BLaER1 (cell line): Measurements from ENCODE around the gene ESYT3.

ENCODE experiments used
- H3K27ac ChIP-seq: shearing (Covaris generic); formaldehyde crosslinking; 2 replicates; pipeline ENCODE4 v1.8.1; 2022
- H3K27me3 ChIP-seq: shearing (Covaris generic); formaldehyde crosslinking; 2 replicates; pipeline ENCODE4 v1.8.1; 2022
- H3K36me3 ChIP-seq: shearing (Covaris generic); formaldehyde crosslinking; 2 replicates; pipeline ENCODE4 v1.8.1; 2022
- H3K4me1 ChIP-seq: shearing (Covaris generic); formaldehyde crosslinking; 2 replicates; pipeline ENCODE4 v1.8.1; 2022
- H3K4me2 ChIP-seq: shearing (Covaris generic); formaldehyde crosslinking; 2 replicates; pipeline ENCODE4 v1.8.1; 2022
- H3K4me3 ChIP-seq: shearing (Covaris generic); formaldehyde crosslinking; 2 replicates; pipeline ENCODE4 v1.8.1; 2022
- H3K9ac ChIP-seq: shearing (Covaris generic); formaldehyde crosslinking; 2 replicates; pipeline ENCODE4 v1.8.1; 2022
- H3K9me3 ChIP-seq: shearing (Covaris generic); formaldehyde crosslinking; 2 replicates; pipeline ENCODE4 v1.8.1; 2022
- H4K20me1 ChIP-seq: shearing (Covaris generic); formaldehyde crosslinking; 2 replicates; pipeline ENCODE4 v1.8.1; 2022
- Cebpa-rat ChIP-seq: shearing (Covaris generic); IDR thresholded peaks from 2 replicates; pipeline ENCODE4 v1.8.1; 2022

ESYT3 gene

GRCh38 chr3:138432576-138433240 is 1.7 kb upstream of the ESYT3 start:
- Histone ChIP-seq H3K4me1 (no peaks in the 10 kb centered on the region), H3K27me3 (peaks cover 18% of the 10 kb centered on the region), H3K4me2 (no peak overlapping the region)

GRCh38 chr3:138433892-138434275 is 532 bp upstream of the ESYT3 start:
- Histone ChIP-seq H3K27me3 (peaks cover 18% of the 10 kb centered on the region), H3K4me2 (peak overlapping the region; percentile 17; the same call in 1 of the 2 replicates), H4K20me1 (no peaks in the 10 kb centered on the region), H3K4me1 (no peaks in the 10 kb centered on the region), H3K27ac (no peak overlapping the region), H3K9me3 (peaks cover 17% of the 10 kb centered on the region), H3K4me3 (no peak overlapping the region), H3K9ac (no peak overlapping the region), H3K36me3 (no peaks in the 10 kb centered on the region)
- no peak for TF ChIP-seq Cebpa-rat

More at GRCh38 chr3:138432576-138433240, 1.7 kb upstream of the ESYT3 start:
- Histone ChIP-seq H4K20me1 (no peaks in the 10 kb centered on the region), H3K9ac (no peak overlapping the region), H3K9me3 (peaks cover 17% of the 10 kb centered on the region), H3K36me3 (no peaks in the 10 kb centered on the region), H3K4me3 (no peak overlapping the region), H3K27ac (no peak overlapping the region)
- TF ChIP-seq Cebpa-rat = no peak

GRCh38 chr3:138434875-138435772 is 708 bp downstream of the ESYT3 start:
- Histone ChIP-seq H3K27me3 (peaks cover 18% of the 10 kb centered on the region), H3K9ac (no peak overlapping the region), H3K36me3 (no peaks in the 10 kb centered on the region), H3K4me1 (no peaks in the 10 kb centered on the region), H3K4me3 (0 out of 2 replicates have a peak overlapping the region, but pooled peaks have one; percentile 24), H3K27ac (no peak overlapping the region), H4K20me1 (no peaks in the 10 kb centered on the region), H3K9me3 (peaks cover 17% of the 10 kb centered on the region), H3K4me2 (peak overlapping the region; percentile 17; the same call in 1 of the 2 replicates)
- TF ChIP-seq Cebpa-rat = no peak

- H3K4me3 ChIP-seq = no peak overlapping the region
- H3K4me1 ChIP-seq = no peaks in the 10 kb centered on the region
- H3K27me3 ChIP-seq = peaks cover 18% of the 10 kb centered on the region
- H4K20me1 ChIP-seq = no peaks in the 10 kb centered on the region
- no peak overlapping the region for H3K9ac ChIP-seq
- H3K4me2 ChIP-seq = no peak overlapping the region
- H3K9me3 ChIP-seq = peaks cover 17% of the 10 kb centered on the region
- no peaks in the 10 kb centered on the region for H3K36me3 ChIP-seq
- no peak for TF ChIP-seq Cebpa-rat
- H3K27ac ChIP-seq = no peak overlapping the region
Observed at GRCh38 chr3:138435840-138436239, 1.4 kb downstream of the ESYT3 start.

GRCh38 chr3:138437281-138437680 is 2.9 kb downstream of the ESYT3 start:
- Histone ChIP-seq H4K20me1 (no peaks in the 10 kb centered on the region), H3K4me2 (no peak overlapping the region), H3K27ac (no peak overlapping the region), H3K27me3 (peaks cover 18% of the 10 kb centered on the region), H3K9me3 (peaks cover 17% of the 10 kb centered on the region), H3K4me1 (no peaks in the 10 kb centered on the region), H3K36me3 (no peaks in the 10 kb centered on the region), H3K4me3 (no peak overlapping the region), H3K9ac (no peak overlapping the region)
- no peak for TF ChIP-seq Cebpa-rat

GRCh38 chr3:138438896-138439295 is 4.5 kb downstream of the ESYT3 start:
- H3K27ac ChIP-seq = no peak overlapping the region
- H3K9me3 ChIP-seq = peaks cover 14% of the 10 kb centered on the region
- no peaks in the 10 kb centered on the region for H3K4me1 ChIP-seq
- H3K27me3 ChIP-seq = peaks cover 15% of the 10 kb centered on the region
- no peaks in the 10 kb centered on the region for H3K36me3 ChIP-seq
- no peak overlapping the region for H3K9ac ChIP-seq
- no peak overlapping the region for H3K4me2 ChIP-seq
- H4K20me1 ChIP-seq = no peaks in the 10 kb centered on the region
- H3K4me3 ChIP-seq = no peak overlapping the region
- no peak for TF ChIP-seq Cebpa-rat

- Histone ChIP-seq H3K27me3 (peaks cover 8% of the 10 kb centered on the region), H3K4me2 (no peak overlapping the region), H3K27ac (no peak overlapping the region), H3K9ac (no peak overlapping the region), H3K4me3 (no peak overlapping the region), H3K9me3 (peaks cover 7% of the 10 kb centered on the region), H3K36me3 (no peaks in the 10 kb centered on the region), H3K4me1 (no peaks in the 10 kb centered on the region), H4K20me1 (no peaks in the 10 kb centered on the region)
- TF ChIP-seq Cebpa-rat = no peak
Observed at GRCh38 chr3:138439646-138440045, 5.2 kb downstream of the ESYT3 start.

- Histone ChIP-seq H3K27ac (no peak overlapping the region), H4K20me1 (no peaks in the 10 kb centered on the region)
- TF ChIP-seq Cebpa-rat = no peak
Observed at GRCh38 chr3:138440121-138440521, 5.7 kb downstream of the ESYT3 start.

GRCh38 chr3:138440596-138440995 is 6.2 kb downstream of the ESYT3 start:
- Histone ChIP-seq H3K27ac (no peak overlapping the region), H3K36me3 (no peaks in the 10 kb centered on the region), H3K4me3 (no peak overlapping the region), H3K9ac (no peak overlapping the region), H3K4me1 (no peaks in the 10 kb centered on the region), H4K20me1 (no peaks in the 10 kb centered on the region), H3K9me3 (no peaks in the 10 kb centered on the region), H3K4me2 (no peak overlapping the region), H3K27me3 (no peaks in the 10 kb centered on the region; the same call in 1 of the 2 replicates)
- TF ChIP-seq Cebpa-rat = no peak

More at GRCh38 chr3:138440121-138440521, 5.7 kb downstream of the ESYT3 start:
- no peaks in the 10 kb centered on the region for H3K36me3 ChIP-seq
- H3K9ac ChIP-seq = no peak overlapping the region
- no peak overlapping the region for H3K4me3 ChIP-seq
- no peaks in the 10 kb centered on the region for H3K4me1 ChIP-seq
- H3K4me2 ChIP-seq = no peak overlapping the region
- peaks cover 3% of the 10 kb centered on the region; the same call in 1 of the 2 replicates for H3K27me3 ChIP-seq
- peaks cover 2% of the 10 kb centered on the region for H3K9me3 ChIP-seq

GRCh38 chr3:138441256-138441655 is 6.8 kb downstream of the ESYT3 start:
- H3K4me3 ChIP-seq = no peak overlapping the region
- H3K27me3 ChIP-seq = no peaks in the 10 kb centered on the region
- no peaks in the 10 kb centered on the region for H3K4me1 ChIP-seq
- H4K20me1 ChIP-seq = no peaks in the 10 kb centered on the region
- H3K9ac ChIP-seq = no peak overlapping the region
- no peaks in the 10 kb centered on the region for H3K9me3 ChIP-seq
- TF ChIP-seq Cebpa-rat = no peak
- H3K36me3 ChIP-seq = no peaks in the 10 kb centered on the region
- H3K27ac ChIP-seq = no peak overlapping the region
- no peak overlapping the region for H3K4me2 ChIP-seq
